ENCODE results near the gene GNL3L.
"Not testable (repeated sequence)": the region's sequence is repeated elsewhere in the genome, so short reads cannot be mapped to it uniquely, and the experiment has no call there.

- not testable (repeated sequence) for TF ChIP-seq CTCF (conservative IDR thresholded peaks at IDR 0.05; ENCODE audit: low read length); EZH2phosphoT487 (IDR thresholded peaks at IDR 0.05; ENCODE audit: borderline replicate concordance)
These were observed 42.6 kb downstream of the GNL3L start for GRCh38 chrX:54572641-54573040.
